ENCODE data around the gene NR1H2.

The NR1H2 gene

GRCh38 chr19:50427318-50427925 lies 51.2 kb downstream of the NR1H2 start:
- no peak for DNase-seq

GRCh38 chr19:50427997-50428425 lies 51.8 kb downstream of the NR1H2 start:
- DNase-seq, result peak; percentile 50

- no peak for DNase-seq
These were observed 52.7 kb downstream of the NR1H2 start for GRCh38 chr19:50428772-50429463.

- DNase-seq, result no peak
These were observed 54.7 kb downstream of the NR1H2 start for GRCh38 chr19:50430888-50431342.

- peak; percentile 91 for DNase-seq
These were observed 55.3 kb downstream of the NR1H2 start for GRCh38 chr19:50431343-50432220.

- DNase-seq, result no peak
These were observed 56.2 kb downstream of the NR1H2 start, which contains the start of gene MYBPC2 for GRCh38 chr19:50432221-50433028. MYBPC2 (plus strand) TSS chr19:50432892; CDS start chr19:50432954, 62 bp downstream.
